Activated T-cell treated with anti-CD3 and anti-CD28 coated beads for 48 hours (primary cell): ENCODE measurements around the gene ESYT1.

Experiments
- DNase-seq: peaks from one replicate; pipeline ENCODE4 v3.0.0-alpha.2; 2020; ENCODE audit warnings: low read depth

The ESYT1 gene

DNA sequence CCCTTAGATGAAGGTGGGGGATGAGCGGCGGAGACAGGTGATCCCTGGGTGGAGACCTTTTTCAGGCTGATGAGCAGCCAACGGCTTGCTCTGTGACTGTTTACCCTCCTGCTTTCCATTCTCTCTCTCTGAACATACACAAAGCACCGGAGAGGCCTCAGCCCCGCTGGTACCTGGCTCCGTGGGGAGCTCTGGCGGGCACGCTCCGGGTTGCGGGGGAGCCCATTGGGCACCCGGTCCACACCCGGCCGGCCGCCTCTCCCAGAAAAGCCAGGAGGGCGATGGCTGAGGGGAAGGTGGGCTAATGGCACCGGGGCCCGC lies 60.7 kb downstream of the ESYT1 start:
- no peak for DNase-seq

- peak; percentile 85 for DNase-seq
Observed at GRCh38 chr12:56189099-56189917, 61.2 kb downstream of the ESYT1 start, which contains the start of gene SMARCC2. TSS of gene SMARCC2 (minus strand) at chr12:56189483. CDS start at chr12:56189461, 22 bp downstream.

- peak; percentile 90 for DNase-seq
Observed at GRCh38 chr12:56189918-56190694, 62.0 kb downstream of the ESYT1 start.

DNA sequence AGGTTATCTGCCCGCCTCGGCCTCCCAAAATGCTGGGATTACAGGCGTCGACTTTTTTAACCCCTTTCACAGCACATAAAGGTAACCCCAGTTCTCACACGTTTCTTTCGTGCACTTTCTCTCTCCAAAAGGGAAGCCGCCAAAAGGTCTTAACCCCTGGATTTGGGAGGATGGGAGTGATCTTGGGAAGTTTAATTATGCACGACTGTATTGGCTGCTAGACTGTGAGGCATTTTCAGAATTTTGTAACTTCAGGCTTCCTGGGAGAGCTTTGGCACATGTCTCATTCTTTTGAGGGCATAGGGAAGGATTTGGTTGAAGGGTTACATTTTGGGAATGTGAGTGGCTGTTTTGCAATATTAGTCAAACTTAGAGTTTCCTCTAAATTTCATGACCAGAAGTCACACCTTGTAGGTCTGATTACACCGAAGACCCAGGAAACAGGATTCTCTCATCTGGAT lies 62.7 kb downstream of the ESYT1 start:
- DNase-seq: no peak

DNA sequence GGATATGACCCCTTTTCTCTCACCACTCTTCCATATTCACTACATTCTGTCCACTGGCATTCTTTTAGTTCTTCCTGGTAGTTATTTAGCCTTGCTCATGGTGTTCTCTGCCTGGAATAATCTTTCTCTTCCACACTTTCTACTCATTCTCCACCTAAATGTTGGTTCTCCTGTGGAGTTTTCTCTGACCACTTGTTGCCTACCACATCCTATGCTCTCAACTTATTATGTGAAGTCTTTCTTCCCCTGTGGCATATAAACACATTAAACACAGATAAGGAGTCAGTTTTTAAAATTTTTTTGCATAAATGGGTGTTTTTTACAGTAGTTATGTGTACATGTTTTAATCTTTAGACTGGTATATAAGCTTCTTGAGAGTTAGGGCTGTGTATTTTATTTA lies 64.5 kb downstream of the ESYT1 start:
- DNase-seq: no peak

GRCh38 chr12:56193025-56193578 lies 65.0 kb downstream of the ESYT1 start:
- DNase-seq: peak; percentile 47
